GM13977 (cell line): Measurements from ENCODE around the gene ATP8A2.

Experiments
- DNase-seq: peaks from one replicate; pipeline ENCODE4 v3.0.0; 2012; ENCODE audit warnings: low spot score
- CTCF ChIP-seq: IDR thresholded peaks from 2 replicates; pipeline ENCODE4 v1.5.1; 2012; ENCODE audit warnings: mild to moderate bottlenecking, control low read depth; ENCODE audit not compliant: insufficient read depth; ENCODE audit errors: extremely low read depth, missing control alignments
- in situ Hi-C: fragments of 300-500 bp; cut with MboI; formaldehyde crosslinking; loops from one replicate; pipeline ENCODE4 v1.12.0; 2022; ENCODE audit warnings: low sequenced_read_pairs, low pct_unique_long_range_greater_than_20kb, mixed read lengths, inconsistent platforms; ENCODE audit not compliant: unreplicated experiment

Gene ATP8A2

GRCh38 chr13:26074706-26075105, 702.9 kb downstream of the ATP8A2 start:
- TF ChIP-seq CTCF = no peak
- in situ Hi-C loops = no loop called here
- no peak for DNase-seq
